ENCODE data around the gene NOTO. TPM values are rescaled to one million over a fixed set of nuclear protein-coding genes. Genes with fewer than 3 reads are reported as not detected.
A peak's percentile ranks its signal among the peaks of the same experiment; 100 is the strongest.

NOTO gene
- total RNA-seq, 2 donors from 2014 or later: not detected

- no peak overlapping the region for H3K9ac ChIP-seq (ENCODE audit: low read depth in 2 of 2, low read length in 2 of 2)
- H3K9me3 ChIP-seq: no peaks in the 10 kb centered on the region
- no peaks in the 10 kb centered on the region for H3K4me1 ChIP-seq
- no peak for TF ChIP-seq CTCF (IDR thresholded peaks at IDR 0.05)
- no peak overlapping the region for H3K27ac ChIP-seq
- no peaks in the 10 kb centered on the region for H3K36me3 ChIP-seq
- H3K27me3 ChIP-seq: no peaks in the 10 kb centered on the region
- intact Hi-C loops (cut with DNase I): no loop called here
- H3K4me3 ChIP-seq: no peak overlapping the region
- no peak for DNase-seq
Measured at GRCh38 chr2:73255907-73256617, 53.7 kb downstream of the NOTO start.

- no peak overlapping the region for H3K4me3 ChIP-seq
- no peaks in the 10 kb centered on the region for H3K4me1 ChIP-seq
- no peak overlapping the region for H3K27ac ChIP-seq
- no peak for TF ChIP-seq CTCF (IDR thresholded peaks at IDR 0.05)
- intact Hi-C loops (cut with DNase I): no loop called here
- DNase-seq: no peak
- no peaks in the 10 kb centered on the region for H3K9me3 ChIP-seq
- no peaks in the 10 kb centered on the region for H3K36me3 ChIP-seq
- H3K9ac ChIP-seq (ENCODE audit: low read depth in 2 of 2, low read length in 2 of 2): no peak overlapping the region
- H3K27me3 ChIP-seq: no peaks in the 10 kb centered on the region
Measured at GRCh38 chr2:73256618-73256922, 54.2 kb downstream of the NOTO start.

- no peaks in the 10 kb centered on the region for H3K9me3 ChIP-seq
- H3K27ac ChIP-seq: no peak overlapping the region
- intact Hi-C loops (cut with DNase I): no loop called here
- no peak for TF ChIP-seq CTCF (IDR thresholded peaks at IDR 0.05)
- H3K27me3 ChIP-seq: no peaks in the 10 kb centered on the region
- no peak overlapping the region for H3K9ac ChIP-seq (ENCODE audit: low read depth in 2 of 2, low read length in 2 of 2)
- no peaks in the 10 kb centered on the region for H3K36me3 ChIP-seq
- no peak overlapping the region for H3K4me3 ChIP-seq
- DNase-seq: no peak
- no peaks in the 10 kb centered on the region for H3K4me1 ChIP-seq
Measured at GRCh38 chr2:73257021-73257420, 54.6 kb downstream of the NOTO start.

DNA sequence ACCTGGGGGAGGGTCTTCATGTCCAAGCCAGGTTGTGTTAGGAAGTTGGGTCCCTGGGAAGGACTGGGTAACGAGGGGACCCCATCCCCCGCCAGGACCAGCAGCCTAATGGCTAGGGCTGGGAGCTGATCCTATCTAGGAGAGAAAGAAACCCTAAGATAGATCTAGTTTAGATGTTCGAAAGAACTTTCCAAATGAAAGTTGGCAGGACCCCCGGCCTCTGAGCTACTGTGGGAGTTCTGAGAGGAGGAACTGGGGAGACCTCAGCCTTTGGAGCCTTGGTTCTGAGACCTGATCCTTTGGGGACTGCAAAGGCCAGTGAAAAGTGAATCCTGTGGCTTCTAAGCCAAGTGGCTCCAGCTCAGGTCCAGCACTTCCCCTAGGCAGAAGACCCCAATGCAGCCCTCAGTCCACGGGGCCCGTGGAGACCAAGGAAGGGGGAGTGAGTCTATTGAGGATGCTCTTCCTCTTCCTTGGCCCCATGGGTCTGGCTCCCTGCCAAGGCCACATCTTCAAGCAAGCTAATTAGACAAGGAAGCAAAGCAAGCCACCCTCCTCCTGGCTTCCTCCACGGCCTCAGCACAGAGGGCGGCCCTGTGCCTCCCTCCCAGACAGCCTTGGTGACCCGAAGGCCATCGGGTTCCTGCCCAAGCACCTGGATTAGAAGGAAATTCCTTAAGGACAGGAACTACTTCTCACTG lies 55.2 kb downstream of the NOTO start:
- intact Hi-C loops (cut with DNase I): no loop called here
- no peaks in the 10 kb centered on the region for H3K4me1 ChIP-seq
- no peaks in the 10 kb centered on the region for H3K36me3 ChIP-seq
- DNase-seq: peak; percentile 36
- no peak overlapping the region for H3K27ac ChIP-seq
- no peaks in the 10 kb centered on the region for H3K27me3 ChIP-seq
- no peak overlapping the region for H3K4me3 ChIP-seq
- H3K9me3 ChIP-seq: no peaks in the 10 kb centered on the region
- no peak for TF ChIP-seq CTCF (IDR thresholded peaks at IDR 0.05)
- H3K9ac ChIP-seq (ENCODE audit: low read depth in 2 of 2, low read length in 2 of 2): no peak overlapping the region

DNA sequence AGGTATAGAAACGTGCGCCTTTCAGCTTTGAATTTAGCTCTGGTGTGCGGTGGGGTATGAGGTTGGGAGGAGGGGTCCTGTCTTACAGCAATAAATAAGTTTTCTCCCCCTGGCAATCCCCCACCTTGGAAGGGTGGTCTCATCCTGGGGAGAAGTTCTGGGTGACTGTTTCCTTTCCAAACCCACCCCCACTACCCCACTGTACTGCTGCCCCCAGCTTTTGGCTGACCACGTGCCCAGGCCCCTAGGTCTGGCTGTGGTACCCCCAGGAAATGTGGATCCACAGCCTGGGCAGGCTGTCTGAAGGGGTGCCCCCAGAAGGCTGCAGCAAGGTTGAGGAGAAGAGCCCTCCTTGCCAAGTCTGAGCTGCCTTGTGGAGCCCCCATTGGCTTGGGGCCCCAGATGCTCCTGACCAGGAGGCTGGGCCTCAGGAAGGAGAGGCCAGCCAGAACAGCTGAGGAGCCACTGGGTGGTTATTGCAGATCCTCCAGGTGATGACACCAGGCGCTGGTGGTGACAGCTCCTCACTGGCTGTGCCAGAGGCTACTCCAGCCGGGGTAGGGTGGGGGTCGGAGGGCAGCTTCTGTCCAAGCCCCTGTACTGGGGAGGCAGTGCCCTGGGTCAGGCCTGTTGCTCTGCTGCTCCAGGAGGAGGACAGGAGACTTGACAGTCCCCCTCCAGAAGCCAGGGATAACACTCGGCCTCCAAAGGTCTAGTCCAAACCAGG lies 56.0 kb downstream of the NOTO start:
- H3K9me3 ChIP-seq: no peaks in the 10 kb centered on the region
- H3K36me3 ChIP-seq: no peaks in the 10 kb centered on the region
- H3K27me3 ChIP-seq: no peaks in the 10 kb centered on the region
- H3K4me1 ChIP-seq: no peaks in the 10 kb centered on the region
- H3K9ac ChIP-seq (ENCODE audit: low read depth in 2 of 2, low read length in 2 of 2): no peak overlapping the region
- no peak overlapping the region for H3K27ac ChIP-seq
- TF ChIP-seq CTCF (IDR thresholded peaks at IDR 0.05): no peak
- H3K4me3 ChIP-seq: no peak overlapping the region
- no peak for DNase-seq
- intact Hi-C loops (cut with DNase I): no loop called here

Measured in colonic mucosa (tissue), 4 donors.